ENCODE data around the gene DLGAP4.

DLGAP4 gene

DNA sequence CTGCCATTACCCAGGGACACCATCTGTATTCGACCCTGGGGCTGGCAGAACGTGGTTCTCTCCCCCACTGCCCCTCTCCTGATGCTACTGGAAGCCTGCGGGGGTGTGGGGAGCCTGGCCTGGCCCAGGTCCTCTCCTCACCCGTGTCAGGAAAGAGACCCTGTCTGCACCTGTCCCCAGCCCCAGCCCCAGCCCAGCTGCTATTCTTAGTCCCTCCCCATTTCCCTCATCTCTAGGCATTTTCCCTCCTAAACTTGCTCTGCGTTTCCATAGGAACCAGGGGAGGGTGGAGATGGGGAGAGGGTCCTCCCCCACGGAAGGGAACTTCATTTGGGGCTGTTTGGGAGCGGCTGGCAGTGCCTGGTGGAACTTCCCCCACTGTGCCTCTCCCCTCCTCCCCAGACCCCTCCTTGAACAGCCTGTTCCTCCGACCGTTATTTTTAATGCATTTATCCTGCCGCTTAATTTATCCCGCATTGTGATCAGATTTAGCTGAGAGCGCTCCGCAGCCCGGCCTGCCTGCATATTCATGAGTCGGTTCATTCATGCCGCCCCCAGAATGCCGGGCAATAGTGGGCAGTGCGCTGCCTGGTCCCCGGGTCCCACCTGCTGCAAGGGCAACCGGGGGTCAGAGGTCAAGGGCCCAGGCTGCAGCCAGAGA is 31.8 kb upstream of the DLGAP4 start:
- DNase-seq: no peak

DNA sequence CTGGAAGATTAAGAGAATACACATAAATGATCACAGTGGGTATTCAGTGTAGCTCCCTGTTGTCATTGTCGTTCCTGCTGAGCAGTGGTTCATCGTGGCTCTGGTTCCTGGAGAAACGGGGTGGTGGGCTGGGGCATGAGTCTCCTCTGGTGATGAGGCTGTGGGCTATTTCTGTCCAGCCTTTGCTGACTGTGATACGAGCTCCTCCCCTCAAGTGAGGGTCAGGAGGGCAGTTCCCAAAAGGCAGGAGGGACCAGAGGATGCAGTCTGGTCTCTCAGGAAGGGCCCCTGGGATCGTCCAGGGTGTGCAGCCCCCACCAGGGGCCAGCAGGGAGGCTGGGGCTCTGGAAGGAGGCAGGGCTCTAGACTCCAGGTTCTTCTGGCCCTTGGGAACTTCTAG is 31.1 kb upstream of the DLGAP4 start:
- DNase-seq: no peak

DNA sequence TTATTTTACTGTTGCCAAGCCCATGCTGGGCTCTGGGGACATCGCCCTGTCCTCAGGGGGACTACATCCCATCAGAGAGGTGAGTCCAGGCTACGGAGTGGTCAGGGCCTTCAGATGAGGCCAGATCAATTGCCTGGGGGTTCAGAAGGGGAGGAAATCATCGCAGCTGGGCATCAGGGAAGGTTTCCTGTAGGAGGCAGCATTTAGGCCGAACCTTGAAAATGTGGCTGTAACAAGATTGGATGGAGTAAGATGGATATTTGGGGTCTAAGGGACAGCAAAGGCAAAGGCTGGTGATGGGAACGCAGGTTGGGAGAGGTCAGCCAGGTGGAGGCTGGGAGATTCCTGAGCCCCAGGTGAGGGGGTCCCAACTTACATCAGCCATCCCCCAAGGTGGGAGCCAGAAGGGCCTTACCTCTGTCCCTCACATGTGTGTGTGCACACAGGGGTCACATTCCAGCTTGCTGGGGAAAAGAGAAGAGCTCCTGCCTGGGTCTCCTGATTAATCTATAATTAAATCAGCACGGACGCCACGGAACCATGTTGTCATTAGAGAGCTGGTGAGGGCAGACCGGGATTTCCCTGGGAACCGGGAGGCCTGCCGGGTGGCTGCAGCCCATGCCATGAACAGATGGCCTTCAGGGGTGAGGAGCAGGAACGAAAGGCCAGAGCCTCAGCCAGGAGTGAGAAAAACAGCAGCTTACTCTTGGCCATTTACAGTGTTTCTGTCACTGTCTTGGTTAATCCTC is 30.5 kb upstream of the DLGAP4 start:
- DNase-seq: no peak

DNA sequence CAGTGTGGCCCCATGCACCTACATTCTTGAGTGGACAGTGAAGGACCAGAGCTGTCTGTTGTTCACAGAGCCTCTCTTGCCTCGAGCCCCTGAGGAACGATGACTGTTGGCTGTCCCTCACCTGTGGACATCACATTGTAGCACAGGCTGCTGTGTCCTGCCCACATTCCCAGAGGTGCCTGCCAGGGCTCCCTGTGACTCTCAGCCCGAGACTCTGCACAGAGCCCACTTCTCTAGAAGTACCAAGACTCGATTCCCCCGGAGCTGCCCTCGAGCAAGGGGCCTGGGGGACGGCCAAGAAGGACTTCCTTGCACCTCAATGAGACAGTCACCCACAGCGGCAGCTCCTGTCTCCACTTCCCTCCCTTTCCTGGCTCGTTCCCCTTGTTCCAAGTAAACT is 28.6 kb upstream of the DLGAP4 start:
- DNase-seq: no peak

DNA sequence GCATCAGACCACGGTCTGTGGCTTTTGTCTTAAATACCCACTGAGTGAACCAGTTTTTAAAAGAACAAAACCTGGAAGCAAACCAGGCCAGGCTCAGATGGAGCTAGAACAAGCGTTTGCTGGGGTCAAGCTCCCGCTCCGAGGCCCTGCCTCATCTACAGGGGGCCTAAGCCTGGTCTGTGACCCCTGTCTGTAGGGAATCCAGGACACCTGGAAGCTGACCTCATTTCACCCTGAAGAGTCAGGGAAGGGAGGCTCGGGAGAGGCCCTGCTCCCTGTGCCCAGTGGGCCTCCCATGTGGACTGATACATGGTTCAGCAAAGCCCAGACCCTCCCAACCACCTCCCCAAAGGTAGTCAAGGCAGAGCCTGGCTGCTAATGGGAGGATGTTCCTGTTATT is 26.8 kb upstream of the DLGAP4 start:
- DNase-seq: no peak

DNA sequence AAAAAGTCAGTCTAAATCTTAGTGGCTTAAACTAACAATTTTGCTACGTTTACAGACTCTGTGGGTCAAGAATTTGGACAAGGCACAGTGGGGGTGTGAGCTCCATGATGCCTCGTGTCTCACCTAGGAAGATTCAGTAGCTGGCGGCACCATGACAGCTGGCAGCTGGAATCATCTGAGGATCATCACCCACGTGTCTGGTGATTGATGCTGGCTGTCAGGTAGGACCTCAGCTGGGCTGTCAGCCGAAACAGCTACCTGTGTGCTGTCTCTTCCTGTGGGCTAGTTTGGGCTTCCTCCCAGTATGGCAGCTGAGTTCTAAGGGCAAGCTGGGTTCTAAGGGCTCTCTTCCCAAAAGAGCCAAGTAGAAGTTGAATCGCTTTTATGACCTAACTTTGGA is 26.4 kb upstream of the DLGAP4 start:
- DNase-seq: no peak

DNA sequence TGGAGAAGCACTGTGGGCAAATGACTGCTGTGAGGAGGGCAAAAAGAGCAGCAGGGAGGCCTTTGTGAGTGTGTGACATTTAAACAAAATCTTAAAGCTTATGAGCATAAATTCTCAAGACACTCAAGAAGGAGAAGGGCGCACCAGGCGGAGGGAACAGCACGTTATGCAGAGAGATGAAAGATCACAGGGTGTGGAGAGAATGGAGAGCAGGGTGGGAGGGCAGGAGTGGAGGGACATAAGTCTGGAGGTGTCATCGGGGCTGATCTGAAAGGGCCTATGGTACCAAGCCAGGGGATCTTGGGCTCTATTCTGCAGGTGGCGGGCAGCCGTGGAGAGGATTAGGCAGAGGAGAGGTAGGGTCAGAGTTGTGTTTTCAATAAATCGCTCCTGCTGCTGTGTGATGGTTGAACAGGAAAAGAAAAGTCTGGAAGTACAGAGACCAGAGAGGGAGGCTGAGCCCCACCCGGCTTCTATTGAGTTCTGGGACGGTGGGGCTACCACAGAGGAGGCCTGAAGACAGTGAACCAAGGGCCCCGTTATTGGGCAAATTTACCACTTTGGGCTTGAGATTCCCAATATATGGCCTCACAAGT is 24.3 kb upstream of the DLGAP4 start:
- no peak for DNase-seq

DNA sequence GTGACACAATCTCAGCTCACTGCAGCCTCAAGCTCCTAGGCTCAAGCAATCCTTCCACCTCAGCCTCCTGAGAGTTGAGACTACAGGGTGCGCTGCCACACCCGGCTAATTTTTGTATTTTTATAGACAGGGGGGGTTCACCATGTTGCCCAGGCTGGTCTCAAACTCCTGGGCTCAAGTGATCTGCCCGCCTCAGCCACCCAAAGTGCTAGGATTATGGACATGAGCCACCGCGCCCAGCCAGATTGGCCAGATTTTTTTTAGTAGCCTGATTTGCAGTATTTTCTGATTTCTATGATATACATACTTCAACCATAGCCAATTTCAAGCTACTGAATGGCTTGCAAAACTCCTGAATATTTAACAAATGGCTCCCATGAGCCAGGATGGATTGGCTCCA is 21.4 kb upstream of the DLGAP4 start:
- no peak for DNase-seq

DNA sequence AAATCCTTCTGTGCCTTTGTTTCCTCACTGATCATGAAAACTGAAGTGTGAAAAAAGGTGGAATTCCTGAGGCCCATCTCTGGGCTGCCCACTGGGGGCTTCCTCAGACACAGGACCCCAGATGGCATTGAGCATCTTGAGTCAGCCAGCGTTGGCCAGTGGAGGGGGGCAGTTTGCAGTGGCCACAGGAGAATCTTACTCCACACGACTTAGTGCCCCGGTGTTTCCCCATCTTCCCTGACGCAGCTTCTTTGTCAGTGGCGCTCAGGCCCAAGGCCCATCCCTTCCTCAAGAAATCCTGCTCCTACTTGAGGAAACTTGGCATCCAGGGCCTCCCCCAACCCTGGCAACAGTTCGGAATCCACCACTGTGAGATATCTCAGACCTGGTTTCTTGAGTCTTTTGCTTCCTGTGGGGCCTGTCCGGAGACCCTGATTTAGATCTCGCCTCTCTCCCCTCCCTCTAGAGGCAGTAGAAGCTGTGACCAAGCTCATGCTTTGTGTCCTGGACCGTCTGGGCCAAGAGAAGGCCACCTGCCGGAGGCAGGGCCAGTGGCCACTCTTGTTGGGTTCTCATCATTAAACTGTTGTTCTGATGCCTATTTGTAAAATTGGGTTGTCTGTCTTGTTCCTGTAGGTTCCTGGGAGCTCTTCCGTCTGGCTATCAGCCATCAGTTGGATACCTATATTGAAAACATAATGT is 20.2 kb upstream of the DLGAP4 start:
- DNase-seq: no peak

DNA sequence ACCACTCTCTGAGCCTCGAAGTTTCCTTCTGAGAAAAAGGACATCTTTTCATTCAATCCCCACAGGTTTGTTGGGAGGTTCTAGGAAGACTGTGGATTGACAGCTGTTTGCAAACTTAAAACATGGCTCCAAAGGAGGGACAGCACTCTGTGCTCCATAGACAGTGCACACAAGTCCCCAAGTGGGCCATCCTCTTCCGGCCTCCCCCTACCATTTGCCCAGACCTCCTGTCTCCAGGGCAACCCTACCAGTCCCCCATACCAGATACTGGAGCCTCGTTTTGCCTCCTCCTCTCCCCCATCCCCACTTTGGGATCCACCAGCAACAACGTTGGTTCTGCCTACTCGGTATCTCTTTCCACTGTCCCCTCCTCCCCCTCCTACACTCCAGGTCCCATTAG is 8.5 kb upstream of the DLGAP4 start:
- DNase-seq: no peak

DNA sequence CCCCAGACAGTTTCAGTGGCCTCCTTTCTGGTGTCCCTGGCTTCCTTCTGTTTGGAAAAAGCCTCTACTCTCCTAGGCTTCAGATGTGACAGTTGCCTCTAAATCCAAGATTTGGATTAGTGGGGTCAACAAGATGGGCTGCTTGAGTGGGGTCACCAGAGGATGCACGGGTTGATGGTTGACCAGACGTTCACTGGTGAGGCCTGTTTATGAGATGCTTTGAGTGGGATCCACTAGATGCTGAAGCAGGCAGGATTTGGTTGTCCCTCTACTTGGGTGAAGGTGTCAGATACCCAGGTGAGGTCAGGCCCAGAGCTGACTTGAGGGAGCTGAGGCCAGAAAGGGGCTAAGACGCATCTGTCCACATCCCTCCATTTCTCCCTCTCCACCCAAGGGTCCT is 8.1 kb upstream of the DLGAP4 start:
- no peak for DNase-seq

DNA sequence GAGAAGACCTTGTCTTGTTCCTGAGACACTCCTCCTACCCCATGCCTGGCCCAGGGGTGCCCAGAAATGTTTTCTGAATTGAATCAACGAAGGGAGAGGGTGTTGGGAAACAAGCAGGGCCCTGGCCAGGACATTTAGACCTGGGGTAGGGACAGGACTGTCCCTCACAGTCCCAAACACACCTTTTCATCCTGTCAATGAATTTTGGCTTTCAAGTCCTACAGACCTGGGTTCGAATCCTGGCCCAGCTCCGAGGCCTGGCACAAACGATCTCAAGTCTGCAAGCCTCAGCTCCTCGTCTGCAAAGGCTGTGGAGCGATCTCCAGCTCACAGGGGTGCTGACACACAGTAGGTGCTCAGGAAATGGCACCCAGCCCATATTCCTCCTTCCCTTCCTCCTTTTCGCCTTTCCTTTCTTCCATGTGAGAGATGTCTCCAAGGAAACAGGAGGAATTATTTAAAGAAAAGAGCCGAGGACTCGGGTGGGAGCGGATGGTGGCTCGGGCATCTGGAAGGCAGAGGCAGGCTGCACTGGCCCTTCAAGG is 7.3 kb upstream of the DLGAP4 start:
- no peak for DNase-seq

DNA sequence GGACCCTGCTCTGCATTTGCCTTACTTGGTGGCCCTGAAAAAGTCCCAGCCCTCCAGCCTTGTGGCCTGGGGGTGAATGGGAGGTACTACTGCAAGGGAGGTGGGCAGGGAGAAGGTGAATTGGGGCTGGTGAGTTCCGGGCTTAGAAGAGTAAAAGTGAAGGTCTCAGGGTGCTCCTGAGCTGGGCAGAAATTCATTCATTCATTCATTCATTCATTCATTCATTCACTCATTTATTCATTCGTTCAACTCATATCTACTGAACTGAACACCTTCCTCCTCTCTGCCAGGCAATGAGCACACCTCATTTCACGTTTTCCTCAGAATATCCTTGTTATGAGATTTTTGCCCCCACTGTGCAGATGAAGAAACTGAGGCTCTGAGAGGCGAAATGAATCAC is 6.7 kb upstream of the DLGAP4 start:
- no peak for DNase-seq

DNA sequence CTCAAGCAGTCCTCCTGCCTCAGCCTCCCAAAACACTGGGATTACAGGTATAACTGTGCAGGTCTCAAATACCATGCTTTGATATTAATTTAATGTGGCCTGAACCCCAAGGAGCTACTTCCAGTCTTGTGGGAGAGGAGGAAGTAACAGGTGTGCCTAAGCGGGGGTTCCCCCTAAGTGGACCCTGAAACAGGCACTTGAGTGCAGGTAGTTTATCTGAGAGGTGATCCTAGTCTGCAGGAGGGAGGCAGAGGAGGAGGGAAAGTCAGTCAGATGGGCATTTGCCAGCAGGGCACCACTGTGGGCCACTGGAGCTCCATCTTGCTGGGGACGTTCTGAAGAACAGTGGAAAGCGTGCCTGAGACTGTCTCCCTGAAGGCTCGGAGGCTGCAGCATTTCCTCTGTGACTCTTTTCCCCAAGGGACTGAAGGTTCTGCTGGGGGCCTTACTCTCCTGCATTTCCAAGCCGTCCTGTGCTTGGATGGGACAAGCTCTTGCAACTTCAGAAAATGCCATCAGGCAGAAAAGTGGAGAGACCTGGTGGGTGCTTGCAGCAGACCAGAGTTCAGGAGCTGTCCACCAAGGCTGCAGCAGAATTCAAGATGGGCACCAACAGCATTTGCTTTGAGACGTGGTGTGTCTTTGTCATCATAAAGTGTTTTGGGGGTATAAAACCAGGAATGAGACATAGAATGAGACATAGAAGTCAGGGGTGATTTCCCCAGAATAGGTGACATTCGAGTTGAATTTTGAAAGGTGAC is 4.6 kb upstream of the DLGAP4 start:
- DNase-seq: no peak

DNA sequence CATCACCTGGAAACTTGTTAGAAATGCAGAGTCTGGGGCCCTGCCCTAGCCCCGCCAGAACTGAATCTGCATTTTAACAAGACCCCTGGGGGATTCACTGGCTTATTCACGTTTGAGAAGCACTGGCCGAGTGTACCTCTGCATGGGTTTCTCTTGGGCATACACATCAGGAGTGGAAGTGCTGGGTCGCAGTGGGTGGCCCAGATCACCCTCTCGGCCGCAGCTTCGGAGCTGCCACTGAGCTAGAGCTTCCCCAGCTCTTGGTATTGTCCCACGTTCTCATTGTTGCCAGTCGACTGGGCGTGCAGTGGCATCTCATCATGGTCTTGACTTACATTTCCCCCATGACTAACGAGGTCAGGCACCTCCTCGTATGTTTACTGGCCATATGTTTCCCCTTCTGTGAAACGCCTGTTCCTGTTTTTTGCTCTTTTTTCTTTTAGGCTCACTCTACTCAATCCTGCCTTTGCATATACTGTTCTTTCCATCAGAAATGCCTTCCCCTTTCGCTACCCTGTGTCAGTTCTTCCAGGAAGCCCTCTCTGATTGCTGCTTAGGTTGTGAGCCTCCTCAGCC is 3.0 kb upstream of the DLGAP4 start:
- no peak for DNase-seq

DNA sequence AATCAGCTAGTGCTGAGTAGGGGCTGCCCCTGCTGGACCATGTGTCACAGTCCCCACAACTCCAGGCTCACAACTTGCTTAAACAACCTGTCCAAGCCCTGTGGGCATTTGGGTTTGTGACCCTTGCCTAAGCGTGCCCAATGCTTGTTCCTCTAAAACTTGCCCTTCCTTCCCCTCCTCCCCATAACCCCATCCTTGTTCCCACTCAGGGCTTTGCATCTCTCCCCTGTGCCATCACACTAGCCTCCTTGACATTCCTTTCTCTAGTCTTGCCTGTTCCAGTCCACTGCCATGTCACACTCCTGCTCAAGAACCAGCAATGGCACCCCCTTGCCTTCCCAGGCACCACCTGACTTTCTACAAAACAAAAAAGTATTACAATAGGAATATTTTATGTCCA is 2.3 kb upstream of the DLGAP4 start:
- DNase-seq: no peak

DNA sequence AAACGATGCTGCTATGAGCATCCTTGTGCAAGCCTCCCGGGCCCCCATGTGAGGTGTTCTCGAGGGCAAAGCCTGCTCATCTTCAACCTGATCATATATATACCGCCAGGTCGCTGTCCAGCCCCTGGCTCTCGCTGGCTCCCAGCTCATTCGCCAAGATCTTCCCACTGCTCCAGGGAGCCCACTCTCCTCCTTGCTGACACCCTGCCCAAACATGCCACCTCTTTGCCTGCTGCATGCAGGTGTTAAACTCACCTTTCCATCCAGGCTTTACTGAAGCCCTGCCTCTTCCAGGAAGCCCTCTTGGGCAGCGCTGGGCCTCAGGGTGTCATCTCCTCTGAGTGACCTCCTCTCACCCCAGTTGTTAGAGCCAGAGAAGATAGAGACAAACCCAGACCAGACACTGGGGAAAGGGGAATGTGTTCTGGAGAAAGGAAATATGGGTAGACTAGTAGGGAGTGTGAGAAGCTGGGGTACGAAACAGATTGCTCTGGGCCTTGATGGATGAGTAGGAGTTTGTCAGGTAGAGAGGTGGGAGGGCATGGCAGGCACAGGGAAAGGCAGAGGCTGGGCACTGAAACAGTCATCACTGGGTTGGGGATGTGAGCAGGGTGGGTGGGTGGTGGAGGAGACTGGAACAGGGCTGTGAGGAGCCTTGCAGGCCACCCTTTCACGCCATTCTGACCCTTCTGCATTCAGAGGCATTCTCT is 1.2 kb upstream of the DLGAP4 start:
- DNase-seq: no peak

DNA sequence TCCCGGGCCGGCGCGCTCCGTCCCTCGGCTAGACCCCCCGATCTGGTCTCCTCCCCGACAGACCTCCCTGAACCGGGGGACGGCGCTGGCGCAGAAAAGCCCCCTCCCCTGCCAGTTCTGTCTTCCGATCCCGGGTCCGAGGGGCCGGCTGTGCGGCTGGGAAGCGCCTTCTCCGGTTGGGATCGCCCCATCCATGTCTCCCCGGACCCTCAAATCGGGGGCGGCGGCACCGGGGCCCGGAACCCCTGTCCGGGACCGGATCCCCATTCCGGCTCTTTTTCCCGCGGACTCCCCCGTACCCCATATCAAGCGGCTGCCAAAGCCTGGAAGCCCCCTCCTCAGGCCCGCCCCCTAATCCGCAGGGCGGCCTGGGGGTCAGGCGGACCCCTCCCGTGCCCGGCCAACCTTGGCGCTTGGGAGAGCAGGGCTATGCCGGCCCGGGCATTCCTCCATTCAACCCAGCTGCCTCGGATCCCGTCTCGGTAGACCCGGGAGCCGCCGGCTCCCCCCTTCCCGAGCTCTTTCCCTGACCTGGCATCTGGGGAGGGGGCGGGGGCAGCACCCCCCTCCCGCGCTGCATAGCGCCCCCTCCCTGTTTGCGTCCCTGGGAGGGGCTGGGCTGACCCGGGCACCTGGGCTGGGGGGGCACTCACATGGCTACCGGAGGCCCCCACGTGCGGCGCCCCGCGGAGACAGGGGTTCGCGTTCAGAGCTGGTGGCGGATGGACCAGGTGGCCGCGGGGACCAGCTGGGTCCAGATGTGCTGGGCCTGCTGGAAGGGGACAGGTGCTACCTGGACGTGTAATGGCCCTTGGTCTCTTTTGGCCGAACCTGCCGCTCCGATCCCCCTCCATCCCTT is 643 bp downstream of the DLGAP4 start:
- no peak for DNase-seq

DNA sequence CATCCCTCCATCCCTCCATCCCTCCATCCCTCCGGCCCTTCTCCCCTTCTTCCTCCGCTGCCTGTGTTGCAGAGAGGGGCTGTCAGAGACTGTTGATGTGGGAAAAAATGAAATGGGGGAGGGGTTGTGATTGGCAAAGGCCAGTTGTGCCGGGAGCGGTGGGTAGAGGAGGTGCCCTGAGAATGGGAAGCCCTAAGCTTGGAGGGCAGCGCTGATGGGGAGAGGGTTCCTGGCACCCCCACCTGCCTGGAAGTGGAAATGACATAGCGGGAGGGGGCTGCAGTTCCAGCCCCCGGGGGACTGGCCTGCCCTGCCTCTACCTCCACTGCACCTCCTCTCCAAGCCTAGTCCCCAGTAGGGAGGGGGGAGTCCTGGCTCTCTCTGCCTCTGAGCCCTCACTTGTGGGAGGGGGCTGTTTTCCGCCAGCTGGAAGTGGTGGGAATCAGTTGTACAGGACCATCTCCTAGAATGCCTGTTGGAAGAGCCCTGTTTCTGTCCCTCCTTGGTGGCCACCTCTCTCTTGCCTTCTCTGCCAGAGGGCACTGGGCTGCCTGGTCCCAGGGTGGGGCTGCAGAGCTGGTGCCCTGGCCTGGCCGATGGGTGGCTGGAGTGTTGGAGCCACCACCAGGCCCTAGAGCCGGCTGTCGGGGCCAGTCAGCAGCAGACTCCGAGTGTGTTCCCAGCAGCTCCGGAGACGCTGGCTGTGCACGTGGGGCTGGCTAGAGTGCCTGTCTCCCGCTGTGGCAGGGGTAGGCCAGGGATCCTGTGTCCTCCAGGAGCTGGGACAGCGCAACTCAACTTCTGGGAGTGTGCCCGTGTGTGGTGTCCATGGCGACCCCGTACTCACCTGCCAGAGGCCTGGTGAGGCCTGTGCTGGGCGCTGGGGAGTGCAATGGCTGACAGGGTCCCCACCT is 1.5 kb downstream of the DLGAP4 start:
- DNase-seq: no peak

DNA sequence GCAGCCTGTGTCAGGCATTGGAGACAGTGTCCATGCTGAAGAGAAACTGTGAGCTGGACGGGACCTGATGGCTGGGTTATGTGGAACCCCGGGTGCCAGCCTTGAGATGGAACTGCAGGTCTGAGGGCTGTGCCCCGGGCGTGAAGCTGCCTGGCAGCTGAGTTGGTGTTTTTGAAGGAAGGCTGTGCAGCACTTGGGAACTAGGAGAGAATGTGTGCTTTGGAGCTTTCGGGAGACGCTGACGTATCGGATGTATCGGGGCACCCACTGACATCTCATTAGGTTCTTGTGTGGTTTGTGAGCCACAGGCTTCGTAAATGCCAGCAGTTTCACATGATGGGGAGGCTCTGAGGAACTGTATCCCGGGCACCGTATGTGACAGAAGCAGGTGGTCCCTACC is 2.2 kb downstream of the DLGAP4 start:
- no peak for DNase-seq

Data from midbrain (tissue), 1 donor.